Keratinocyte (primary cell): ENCODE measurements around the gene COX4I1.
A peak's percentile ranks its signal among the peaks of the same experiment; 100 is the strongest.

Experiments
- CTCF ChIP-seq, 3 experiments: IDR thresholded peaks in 1 of 3; conservative IDR thresholded peaks in 1 of 3; optimal IDR thresholded peaks in 1 of 3; 2 replicates in 2 of 3; 3 replicates in 1 of 3; pipeline versions ENCODE3 to v1.5.1; 2011; ENCODE audit warnings: low read length in 3 of 3, mild to moderate bottlenecking in 3 of 3, moderate library complexity in 2 of 3, control low read depth in 1 of 3, inconsistent platforms in 1 of 3; ENCODE audit not compliant: insufficient read depth in 2 of 3; ENCODE audit errors: extremely low read depth in 1 of 3
- EZH2 ChIP-seq: IDR thresholded peaks from one replicate; pipeline ENCODE4 v1.6.1; 2012; ENCODE audit warnings: inconsistent platforms, mild to moderate bottlenecking, low read length, moderate library complexity

GRCh38 chr16:85759631-85760419, 39.7 kb upstream of the COX4I1 start:
- TF ChIP-seq CTCF (optimal IDR thresholded peaks at IDR 0.05 in 1 of 3, IDR thresholded peaks at IDR 0.05 in 1 of 3, conservative IDR thresholded peaks at IDR 0.05 in 1 of 3; ENCODE audit: extremely low read depth in 1 of 3, insufficient read depth in 2 of 3, low read length in 3 of 3) (peak; percentile 73 to 96 (median 95)), EZH2 (no peak)
